CD4-positive, alpha-beta T cell treated with Interleukin-10 for 1 hour (primary cell): Measurements from ENCODE around the gene ANKRD11.
A peak's percentile ranks its signal among the peaks of the same experiment; 100 is the strongest.

Experiments used
- DNase-seq: peaks from one replicate; pipeline ENCODE4 v3.0.0-alpha.2; 2020

Gene ANKRD11

DNA sequence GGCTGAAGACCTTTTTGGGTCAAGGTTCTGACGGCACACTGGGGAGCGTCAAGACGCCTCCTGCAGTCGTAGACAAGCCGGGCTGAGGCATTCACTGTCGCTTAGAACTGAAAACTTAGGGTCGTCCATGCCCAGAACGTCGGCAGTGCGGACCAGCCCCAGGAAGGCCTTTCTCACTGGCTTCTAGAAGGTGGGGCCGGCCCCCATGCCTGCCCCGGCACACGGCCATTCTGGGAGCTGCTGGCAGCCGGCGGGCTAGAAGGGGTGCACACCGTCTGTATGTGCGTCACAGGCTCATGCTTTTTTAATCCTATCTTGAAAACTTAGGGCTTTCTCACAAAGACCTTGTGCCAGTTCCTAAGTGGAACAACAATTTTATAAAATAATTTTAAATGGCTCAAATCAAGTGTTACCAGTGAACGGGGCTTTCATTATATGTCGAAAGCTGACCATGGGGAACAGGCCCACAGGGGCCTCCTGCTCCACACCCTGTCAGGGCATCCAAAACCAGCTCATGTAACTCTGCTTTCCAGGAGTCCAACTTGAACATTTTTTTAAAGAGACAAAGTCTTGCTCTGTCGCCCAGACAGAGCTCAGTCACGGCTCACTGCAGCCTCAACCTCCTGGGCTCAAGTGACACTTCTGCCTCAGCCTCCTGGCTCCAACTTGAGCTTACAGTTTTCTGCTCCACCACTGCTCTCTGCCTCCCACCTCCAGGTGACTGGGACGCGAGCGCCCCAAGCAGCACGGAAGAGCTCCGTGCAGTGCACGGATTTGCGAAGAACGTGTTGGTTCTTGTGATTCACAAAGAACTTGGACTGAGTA, 111.2 kb downstream of the ANKRD11 start:
- no peak for DNase-seq

DNA sequence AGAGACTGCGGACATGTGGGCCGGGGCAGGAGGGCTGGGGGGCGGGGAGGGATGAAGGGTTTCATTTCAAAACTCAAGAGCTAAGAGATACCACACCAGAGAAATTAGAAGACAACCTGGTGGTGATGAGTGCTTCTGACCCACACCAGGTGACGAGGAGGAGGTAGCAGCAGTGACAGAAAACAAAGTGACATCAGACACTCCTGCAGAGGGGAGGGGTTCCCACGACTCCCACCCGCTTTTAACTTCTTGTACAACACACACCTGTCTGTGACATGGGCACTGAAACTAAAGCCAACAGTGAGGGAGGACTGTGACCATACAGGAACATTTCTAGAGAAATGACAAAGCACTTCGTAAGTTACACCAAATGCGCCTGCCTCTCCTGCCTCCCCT, 112.9 kb downstream of the ANKRD11 start:
- no peak for DNase-seq

- no peak for DNase-seq
Observed at GRCh38 chr16:89376812-89377452, 113.4 kb downstream of the ANKRD11 start.

DNA sequence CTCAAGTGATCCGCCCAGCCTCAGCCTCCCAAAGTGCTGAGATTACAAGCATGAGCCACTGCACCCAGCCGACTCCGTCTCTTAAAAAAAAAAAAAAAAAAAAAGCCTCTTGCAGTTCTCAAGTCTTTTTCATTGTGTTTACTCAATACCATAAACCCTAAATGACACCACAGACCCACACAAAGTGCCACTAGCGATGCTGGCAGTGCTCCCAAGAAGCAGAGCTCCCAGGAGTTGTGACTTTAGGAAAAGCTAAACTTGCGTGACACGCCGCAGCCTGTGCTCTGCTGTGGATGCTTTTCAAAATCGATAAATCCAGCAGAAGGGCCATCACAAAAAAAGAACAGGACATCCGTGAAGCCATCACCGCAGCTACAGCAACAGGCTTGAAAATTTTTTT, 114.7 kb downstream of the ANKRD11 start:
- no peak for DNase-seq

DNA sequence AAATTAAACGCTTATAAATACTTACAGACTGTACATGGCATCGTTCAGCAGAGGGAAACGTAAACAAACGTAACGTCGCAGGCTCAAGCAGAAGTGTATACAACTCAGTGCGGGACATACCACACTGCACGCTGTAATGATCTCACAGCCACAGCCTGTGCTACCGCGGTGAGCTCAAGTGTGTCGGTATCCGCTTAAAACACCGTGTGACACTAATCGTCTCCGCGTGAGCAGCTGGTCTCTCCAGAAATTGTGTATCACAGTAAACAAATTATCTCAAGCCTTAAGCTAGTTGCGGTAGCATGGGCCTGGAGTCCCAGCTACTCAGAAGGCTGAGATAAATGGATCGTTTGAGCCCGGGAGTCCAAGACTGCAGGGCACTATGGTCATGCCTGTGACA, 115.3 kb downstream of the ANKRD11 start:
- no peak for DNase-seq

DNA sequence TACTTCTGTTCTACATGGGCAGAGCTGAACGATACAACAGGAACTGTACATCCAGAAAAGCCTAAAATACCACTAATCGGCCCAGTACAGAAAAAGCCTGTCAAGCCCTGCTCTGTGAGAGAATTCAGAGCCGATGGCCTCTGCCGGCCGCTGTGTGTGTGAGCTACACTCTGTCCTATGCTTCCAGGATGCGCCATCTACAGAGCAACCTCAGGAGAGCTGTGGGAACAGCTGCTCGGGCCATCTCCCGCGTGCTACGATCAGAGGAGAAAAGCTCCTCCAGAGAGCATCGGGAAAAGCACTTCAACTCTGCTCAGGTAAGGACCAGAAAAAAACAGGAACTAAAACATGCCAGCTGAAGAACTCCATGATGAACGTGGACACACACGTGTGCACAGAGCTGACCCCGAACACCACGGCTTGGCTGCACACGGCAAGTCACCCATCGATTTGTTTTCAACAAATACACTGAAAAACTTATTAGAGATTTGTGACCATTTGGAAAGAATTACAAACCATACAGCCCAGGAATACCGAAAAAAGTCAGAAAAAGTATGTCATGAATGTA, 115.9 kb downstream of the ANKRD11 start:
- DNase-seq: no peak

DNA sequence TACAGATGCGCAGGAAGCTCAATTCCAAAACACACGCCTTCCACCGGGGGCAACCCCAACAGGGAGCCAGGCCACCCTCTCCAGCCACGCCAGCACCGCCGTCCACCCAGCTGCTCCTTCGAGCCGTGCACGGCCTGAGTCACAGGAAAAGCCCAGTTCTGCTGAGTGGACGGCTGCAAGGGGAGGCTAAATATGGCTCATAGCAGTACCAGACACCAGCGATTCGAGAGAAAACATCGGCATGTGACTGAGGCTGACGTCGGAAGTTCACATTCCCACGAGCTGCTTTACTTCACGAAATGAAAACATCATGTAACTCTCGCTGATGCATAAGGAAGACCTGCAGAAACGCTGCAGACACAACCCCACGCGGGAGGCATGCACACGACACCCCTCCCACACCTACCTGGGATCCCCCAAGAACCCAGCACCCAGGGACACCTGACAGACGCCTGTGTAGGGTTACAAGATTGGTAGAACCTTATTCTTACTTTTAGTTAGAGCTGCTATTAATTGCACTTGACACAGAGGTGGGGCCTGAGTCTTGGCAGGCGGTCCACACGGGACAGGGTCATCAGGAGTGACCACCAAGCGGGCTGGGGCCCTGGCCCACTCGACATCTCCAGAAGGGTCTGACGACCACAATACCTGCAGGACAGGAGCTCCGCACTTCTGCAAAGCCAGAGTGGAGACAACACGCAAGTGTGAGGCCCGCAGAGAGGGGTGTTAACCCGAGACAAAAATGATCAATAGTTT, 116.8 kb downstream of the ANKRD11 start:
- no peak for DNase-seq

GRCh38 chr16:89371968-89372634, 118.3 kb downstream of the ANKRD11 start:
- DNase-seq: no peak

DNA sequence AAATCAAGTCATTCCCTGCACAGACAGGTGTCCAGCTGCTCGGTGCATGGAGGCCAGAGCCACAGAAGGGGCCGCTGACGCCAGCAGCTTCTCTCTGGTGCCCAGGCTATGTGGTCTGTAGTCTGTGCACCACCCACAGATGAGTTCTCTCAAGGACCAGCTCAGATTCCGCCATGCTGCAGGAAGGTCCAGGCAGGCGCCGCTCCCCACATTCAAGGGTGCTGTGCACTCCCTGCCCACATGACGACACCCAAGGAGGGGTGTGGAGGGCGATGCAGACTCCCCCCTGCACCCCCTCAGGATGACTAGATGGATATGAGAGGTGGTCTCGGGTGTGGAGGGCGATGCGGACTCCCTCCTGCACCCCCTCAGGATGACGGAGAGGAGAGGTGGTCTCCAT, 119.0 kb downstream of the ANKRD11 start:
- DNase-seq: no peak

- DNase-seq: no peak
Observed at GRCh38 chr16:89370601-89371000, 119.8 kb downstream of the ANKRD11 start.

- no peak for DNase-seq
Observed at GRCh38 chr16:89370081-89370511, 120.3 kb downstream of the ANKRD11 start.

GRCh38 chr16:89369266-89369895, 121.0 kb downstream of the ANKRD11 start:
- no peak for DNase-seq

DNA sequence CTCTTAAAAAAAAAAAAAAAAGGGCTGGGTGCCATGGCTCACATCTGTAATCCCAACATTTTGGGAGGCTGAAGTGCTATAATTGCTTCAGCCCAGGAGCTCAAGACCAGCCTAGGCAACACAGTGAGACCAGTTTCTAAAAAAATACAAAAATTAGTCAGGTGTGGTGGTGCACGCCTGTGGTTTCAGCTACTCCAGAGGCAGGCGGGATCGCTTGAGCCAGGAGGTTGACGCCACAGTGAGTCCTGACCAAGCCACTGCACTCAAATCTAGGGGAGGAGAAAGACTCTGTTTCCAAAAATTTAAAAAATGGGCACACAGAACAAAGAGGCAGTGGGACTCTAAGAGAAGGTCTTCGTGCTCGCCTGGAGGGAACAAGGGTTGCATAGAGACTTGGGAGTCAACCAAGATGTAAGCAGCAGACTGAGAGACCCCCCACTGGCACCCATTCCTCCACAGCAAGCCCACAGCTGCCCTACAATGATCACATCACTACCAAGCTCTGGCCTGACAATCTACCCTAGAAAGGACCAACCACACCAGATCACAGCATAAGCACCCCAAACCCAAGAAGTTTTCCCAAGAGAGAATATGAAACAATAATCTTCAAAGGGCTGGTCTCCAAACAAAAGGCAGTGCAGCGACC, 121.6 kb downstream of the ANKRD11 start:
- DNase-seq: no peak

DNA sequence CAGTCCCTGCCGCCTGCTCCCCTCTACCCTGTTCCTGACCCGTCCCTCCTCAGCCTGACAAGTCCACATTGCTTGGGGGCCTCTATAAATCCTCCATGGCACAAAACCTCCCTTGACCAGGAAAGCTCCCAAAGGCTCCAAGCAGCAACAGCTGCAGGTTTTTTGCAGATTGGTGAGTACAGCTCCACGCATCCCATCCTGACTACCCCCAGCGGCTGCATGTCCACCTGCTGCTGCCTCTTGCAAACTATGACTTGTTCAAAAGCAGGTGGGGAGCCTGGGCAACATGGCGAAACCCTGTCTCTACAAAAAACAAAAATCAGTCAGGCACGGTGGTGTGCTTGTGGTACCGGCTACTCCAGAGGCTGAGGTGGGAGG, 122.8 kb downstream of the ANKRD11 start:
- no peak for DNase-seq

DNA sequence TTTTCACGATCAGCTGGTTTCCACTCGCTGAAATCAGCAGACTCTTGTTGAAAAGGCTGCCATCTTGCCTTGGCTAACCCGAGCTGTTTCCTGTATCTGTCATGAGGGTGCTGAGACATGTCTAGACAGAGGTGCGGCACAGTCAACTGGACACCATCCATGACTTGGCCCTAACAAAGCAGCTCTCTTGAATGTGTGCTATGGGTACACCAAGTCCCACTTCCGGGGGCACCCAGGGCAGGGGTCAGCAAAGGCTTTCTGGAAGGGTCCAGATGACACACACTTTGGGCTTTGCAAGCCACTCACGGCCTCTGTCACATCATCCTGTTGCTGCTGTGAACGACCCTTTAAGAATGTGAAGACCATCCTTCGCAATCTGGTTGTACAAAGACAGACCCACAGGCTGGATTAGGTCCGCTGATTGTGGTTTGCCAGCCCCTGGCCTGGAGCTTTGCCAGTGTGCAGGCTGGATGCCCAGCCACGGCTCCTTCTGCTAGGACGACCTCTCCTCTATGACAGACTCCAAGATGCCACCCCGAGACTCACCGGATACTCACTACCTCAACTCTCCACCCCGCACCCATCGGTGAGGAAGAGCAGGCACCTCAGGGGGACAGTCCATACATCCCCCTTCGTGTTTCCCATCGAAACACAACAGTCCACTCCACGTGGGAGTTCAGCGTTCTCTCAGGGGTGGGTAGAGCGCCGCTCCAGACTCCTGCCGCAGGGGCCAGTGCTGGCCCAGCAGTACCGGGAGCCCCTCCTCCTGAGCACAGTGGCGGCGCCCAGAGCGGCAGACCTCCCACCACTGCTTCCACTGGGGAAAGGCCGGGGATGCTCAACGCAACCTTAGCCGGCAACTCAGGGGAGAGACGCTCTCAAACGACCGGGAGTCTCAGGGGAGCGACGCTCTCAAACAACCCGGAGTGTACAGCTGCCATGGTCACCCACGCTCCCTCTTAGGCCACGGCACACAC, 123.5 kb downstream of the ANKRD11 start:
- no peak for DNase-seq

- no peak for DNase-seq
Observed at GRCh38 chr16:89365996-89366395, 124.4 kb downstream of the ANKRD11 start.

DNA sequence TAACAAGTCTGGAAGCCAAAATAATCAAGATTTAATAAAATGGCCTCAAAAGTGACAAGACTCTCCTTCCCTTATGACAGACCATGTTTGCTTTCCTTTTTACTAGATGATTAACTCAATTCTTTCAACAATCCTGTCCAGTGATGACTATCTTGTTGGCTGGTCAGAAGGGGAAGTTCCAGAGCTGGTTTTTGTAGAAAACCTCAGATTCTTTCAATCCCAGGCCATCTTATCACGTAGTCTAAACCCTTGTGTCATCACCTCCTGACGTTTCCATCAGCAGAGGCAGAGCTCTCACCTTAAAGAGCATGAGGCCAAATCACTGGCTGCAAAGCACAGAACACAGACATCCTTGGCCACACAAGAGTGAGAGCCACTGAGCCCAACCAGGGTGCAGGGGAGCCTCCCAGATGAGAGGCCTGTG, 125.3 kb downstream of the ANKRD11 start:
- DNase-seq: no peak

DNA sequence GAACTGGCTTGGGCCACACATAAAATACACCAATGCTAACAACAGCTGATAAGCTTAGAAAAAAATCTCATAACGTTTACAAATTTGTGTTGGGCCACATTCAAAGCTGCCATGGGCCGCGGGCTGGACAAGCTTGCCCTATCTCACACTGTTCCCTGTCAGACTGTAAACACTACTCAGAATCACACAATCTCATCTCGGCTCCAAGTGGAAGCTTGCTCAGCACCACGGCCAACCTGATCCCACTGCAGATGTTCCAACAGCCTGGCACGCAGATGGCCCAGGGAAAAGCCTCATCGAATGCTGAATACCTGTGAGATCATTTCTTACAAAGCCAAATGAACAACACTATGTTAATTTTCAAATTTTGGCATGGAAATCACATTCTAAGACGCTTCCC, 125.8 kb downstream of the ANKRD11 start:
- DNase-seq: no peak

DNA sequence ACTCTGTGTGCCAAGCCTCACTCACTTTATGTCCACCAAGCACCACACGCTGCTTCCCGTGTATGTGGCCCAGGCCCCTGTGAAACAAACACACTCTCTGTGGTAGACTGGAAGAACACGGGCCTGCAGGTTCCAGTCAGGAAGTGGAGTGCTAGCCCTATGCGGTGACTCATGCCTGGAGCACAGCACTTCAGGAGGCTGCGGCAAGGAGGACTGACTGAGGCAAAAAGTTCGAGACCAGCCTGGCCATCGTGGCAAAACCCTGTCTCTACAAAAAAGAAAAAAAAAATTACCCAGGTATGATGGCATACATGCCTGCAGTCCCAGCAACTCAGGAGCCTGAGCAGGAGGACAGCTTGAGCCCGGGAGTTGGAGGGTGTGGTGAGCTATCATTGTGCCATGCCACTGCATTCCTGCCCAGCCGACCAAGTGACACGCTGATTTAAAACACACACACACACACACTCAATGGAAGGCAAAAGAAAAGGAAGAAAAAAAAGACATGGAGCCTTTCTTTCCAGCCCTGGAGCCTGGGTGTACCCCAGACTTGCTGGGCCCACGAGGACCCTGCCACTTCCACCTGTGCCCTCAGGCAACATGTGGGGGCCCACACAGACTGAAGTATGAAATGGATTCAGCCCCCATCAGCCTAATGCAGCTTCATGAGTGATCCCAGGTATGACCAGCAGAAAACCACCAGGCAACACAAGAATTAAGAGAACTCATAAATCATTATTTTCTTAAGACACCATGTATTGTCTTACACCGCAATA, 126.6 kb downstream of the ANKRD11 start:
- DNase-seq: peak; percentile 54
